PFSK-1 (cell line): ENCODE data around the gene CDK6.

Source experiments
- FOXP2 ChIP-seq: optimal IDR thresholded peaks from 2 replicates; pipeline ENCODE3; 2011; ENCODE audit warnings: borderline replicate concordance, control low read depth, inconsistent platforms; ENCODE audit not compliant: insufficient read depth; ENCODE audit errors: extremely low read length, extremely low read depth
- POLR2AphosphoS5 ChIP-seq: IDR thresholded peaks from 2 replicates; pipeline ENCODE4 v1.6.1; 2012; ENCODE audit warnings: low read depth, mild to moderate bottlenecking, control low read depth, low read length, moderate library complexity
- SIN3A ChIP-seq: IDR thresholded peaks from 2 replicates; pipeline ENCODE4 v1.6.1; 2012; ENCODE audit warnings: mild to moderate bottlenecking, low read length, moderate library complexity, borderline replicate concordance; ENCODE audit not compliant: insufficient read depth
- TAF1 ChIP-seq: IDR thresholded peaks from 2 replicates; pipeline ENCODE4 v1.6.1; 2012; ENCODE audit warnings: low read length, control low read depth, borderline replicate concordance; ENCODE audit not compliant: insufficient read depth
- TF ChIP-seq, protein P1 (sequence below), 2 experiments: IDR thresholded peaks; 2 replicates each; pipeline versions ENCODE4 v1.6.1 to v1.8.0; 2011 to 2012; ENCODE audit warnings: low read depth in 2 of 2, low read length in 2 of 2, control low read depth in 1 of 2, inconsistent platforms in 1 of 2, mild to moderate bottlenecking in 1 of 2, moderate library complexity in 1 of 2; ENCODE audit not compliant: insufficient read depth in 1 of 2

The CDK6 gene

DNA sequence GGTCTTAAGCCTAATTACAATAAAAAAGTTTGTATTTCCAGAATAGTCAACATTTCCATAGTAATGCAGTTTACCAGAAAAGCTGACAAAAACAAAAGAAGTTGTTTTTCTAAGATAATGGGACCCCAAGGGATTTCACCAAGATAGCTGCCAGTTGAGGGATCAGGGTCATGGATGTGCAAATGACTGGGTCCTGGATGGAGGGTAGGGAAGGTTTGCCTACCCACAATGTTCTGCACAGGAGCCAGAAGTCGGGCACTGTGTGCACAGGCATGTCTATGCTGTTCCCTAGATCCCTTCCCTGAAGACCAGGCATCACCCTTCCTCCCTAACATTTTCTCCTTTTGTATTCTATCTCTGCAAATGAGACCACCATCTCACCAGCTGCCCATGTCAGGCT is 152.1 kb downstream of the CDK6 start:
- TF ChIP-seq FOXP2 = no peak
- TF ChIP-seq TAF1 = no peak
- TF ChIP-seq POLR2AphosphoS5 = no peak
- TF ChIP-seq, protein P1, sequence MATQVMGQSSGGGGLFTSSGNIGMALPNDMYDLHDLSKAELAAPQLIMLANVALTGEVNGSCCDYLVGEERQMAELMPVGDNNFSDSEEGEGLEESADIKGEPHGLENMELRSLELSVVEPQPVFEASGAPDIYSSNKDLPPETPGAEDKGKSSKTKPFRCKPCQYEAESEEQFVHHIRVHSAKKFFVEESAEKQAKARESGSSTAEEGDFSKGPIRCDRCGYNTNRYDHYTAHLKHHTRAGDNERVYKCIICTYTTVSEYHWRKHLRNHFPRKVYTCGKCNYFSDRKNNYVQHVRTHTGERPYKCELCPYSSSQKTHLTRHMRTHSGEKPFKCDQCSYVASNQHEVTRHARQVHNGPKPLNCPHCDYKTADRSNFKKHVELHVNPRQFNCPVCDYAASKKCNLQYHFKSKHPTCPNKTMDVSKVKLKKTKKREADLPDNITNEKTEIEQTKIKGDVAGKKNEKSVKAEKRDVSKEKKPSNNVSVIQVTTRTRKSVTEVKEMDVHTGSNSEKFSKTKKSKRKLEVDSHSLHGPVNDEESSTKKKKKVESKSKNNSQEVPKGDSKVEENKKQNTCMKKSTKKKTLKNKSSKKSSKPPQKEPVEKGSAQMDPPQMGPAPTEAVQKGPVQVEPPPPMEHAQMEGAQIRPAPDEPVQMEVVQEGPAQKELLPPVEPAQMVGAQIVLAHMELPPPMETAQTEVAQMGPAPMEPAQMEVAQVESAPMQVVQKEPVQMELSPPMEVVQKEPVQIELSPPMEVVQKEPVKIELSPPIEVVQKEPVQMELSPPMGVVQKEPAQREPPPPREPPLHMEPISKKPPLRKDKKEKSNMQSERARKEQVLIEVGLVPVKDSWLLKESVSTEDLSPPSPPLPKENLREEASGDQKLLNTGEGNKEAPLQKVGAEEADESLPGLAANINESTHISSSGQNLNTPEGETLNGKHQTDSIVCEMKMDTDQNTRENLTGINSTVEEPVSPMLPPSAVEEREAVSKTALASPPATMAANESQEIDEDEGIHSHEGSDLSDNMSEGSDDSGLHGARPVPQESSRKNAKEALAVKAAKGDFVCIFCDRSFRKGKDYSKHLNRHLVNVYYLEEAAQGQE (IDR thresholded peaks at IDR 0.05; ENCODE audit: insufficient read depth in 1 of 2, low read depth in 2 of 2, low read length in 2 of 2) = no peak
- TF ChIP-seq SIN3A = no peak

GRCh38 chr7:92682903-92683539 is 153.4 kb downstream of the CDK6 start:
- TF ChIP-seq SIN3A (no peak), POLR2AphosphoS5 (no peak), TAF1 (no peak), FOXP2 (no peak)
- TF ChIP-seq, protein P1 (IDR thresholded peaks at IDR 0.05; ENCODE audit: insufficient read depth in 1 of 2, low read depth in 2 of 2, low read length in 2 of 2) = no peak

DNA sequence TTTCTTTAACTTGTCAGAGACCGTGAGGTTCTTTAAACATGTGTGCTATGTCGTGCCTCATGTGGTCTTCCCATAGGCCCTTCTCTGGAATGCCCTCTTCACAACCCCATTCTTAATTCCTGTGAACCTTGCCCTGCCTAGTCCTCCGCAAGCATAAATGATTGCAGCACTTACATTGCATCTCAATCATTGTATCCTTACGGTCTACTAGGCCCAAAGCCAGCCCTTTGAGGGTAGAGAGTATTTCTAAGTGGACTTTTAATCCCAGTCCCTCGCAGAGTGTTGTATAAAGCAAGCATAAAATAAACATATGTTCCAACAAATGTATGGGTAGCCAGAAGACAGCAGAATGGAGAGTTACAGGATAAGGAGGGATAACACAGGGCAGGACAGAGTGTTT is 154.0 kb downstream of the CDK6 start:
- TF ChIP-seq POLR2AphosphoS5 (no peak), FOXP2 (no peak), TAF1 (no peak), SIN3A (no peak)
- TF ChIP-seq, protein P1 (IDR thresholded peaks at IDR 0.05; ENCODE audit: insufficient read depth in 1 of 2, low read depth in 2 of 2, low read length in 2 of 2) = no peak

DNA sequence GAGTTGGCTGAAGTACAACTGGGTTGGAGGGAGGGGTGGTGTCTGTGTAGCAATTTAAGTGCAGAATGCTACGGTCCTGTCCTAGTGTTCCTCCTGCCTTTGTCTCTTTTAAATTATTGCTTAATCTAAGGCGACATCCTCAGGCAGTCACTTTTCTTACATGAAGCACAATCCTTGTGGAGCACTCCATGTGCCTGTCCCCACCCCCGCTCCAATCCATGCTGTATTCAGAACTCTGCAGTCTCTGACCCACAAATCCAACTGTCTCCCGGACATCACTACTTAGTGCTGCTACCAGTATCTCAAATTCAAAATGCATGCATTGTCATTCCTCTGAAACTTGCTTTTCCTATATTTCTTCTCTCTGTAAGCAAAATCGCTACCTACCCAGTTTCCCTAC is 154.7 kb downstream of the CDK6 start:
- TF ChIP-seq SIN3A (no peak), FOXP2 (no peak), POLR2AphosphoS5 (no peak), TAF1 (no peak)
- TF ChIP-seq, protein P1 (IDR thresholded peaks at IDR 0.05; ENCODE audit: insufficient read depth in 1 of 2, low read depth in 2 of 2, low read length in 2 of 2) = no peak

- no peak for TF ChIP-seq FOXP2
- no peak for TF ChIP-seq TAF1
- no peak for TF ChIP-seq SIN3A
- TF ChIP-seq POLR2AphosphoS5 = no peak
- TF ChIP-seq, protein P1 (IDR thresholded peaks at IDR 0.05; ENCODE audit: insufficient read depth in 1 of 2, low read depth in 2 of 2, low read length in 2 of 2) = no peak
These were observed 155.9 kb downstream of the CDK6 start for GRCh38 chr7:92680442-92680841.
